Astrocyte (in vitro differentiated cells and primary cell): ENCODE data around the gene CPA5.

ENCODE experiments used
- CTCF ChIP-seq: IDR thresholded peaks from 2 replicates; pipeline ENCODE4 v1.5.1; 2011; ENCODE audit warnings: low read depth, mild to moderate bottlenecking, inconsistent platforms, low read length, moderate library complexity; ENCODE audit not compliant: insufficient read depth
- EZH2 ChIP-seq: IDR thresholded peaks from 2 replicates; pipeline ENCODE4 v1.6.1; 2012; ENCODE audit warnings: mild to moderate bottlenecking, low read length, inconsistent platforms; ENCODE audit not compliant: insufficient read depth

- no peak for TF ChIP-seq CTCF
- TF ChIP-seq EZH2, result no peak
Measured at GRCh38 chr7:130409712-130410072, 65.1 kb downstream of the CPA5 start.
